ENCODE results near the gene ZBTB12. TPM values are rescaled to one million over a fixed set of nuclear protein-coding genes. Genes with fewer than 3 reads are reported as not detected.

Gene ZBTB12
- total and polyA plus RNA-seq, 2 of the 13 experiments (the other 11 are each of a cell fraction or from before 2014, with no cell fraction given), result 4.8 to 6.0 TPM

DNA sequence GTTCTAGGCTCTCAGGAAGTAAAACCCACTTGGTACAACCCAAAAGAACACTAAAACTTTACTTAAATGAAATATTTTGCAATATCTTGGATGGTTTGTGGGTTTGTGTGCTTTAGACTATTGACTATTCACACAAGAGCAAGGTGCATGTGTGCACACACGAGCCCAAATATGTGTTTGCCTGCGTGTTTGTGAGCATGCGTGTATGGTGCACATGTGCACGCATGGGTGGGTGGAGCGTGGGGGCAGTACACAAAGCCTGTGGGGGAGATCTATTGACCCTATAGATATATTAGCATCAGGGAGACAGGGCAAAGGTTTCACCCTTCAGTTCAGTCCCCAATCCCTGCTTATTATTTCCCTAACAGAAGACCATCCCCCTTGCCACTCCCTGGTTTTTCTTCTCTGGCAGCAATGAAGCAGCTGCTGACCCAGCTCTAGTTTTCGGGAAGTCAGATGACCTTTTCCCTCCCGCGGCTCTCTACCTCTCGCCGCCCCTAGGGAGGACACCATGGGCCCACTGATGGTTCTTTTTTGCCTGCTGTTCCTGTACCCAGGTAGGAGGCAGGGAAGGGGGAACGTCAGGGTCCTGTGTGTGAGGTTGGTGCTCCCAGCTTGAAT, 25.5 kb upstream of the ZBTB12 start, which contains the start of gene C2 (continued):
- TF ChIP-seq JUN (CRISPR knock-in tag; IDR thresholded peaks at IDR 0.05) (peak; percentile 74; the same call in 1 of the 2 replicates), REL (CRISPR knock-in tag; conservative IDR thresholded peaks at IDR 0.05) (no peak), MYC (CRISPR knock-in tag; IDR thresholded peaks at IDR 0.05; ENCODE audit: borderline replicate concordance) (peak; percentile 98), BATF2 (CRISPR knock-in tag; IDR thresholded peaks at IDR 0.05) (no peak), MEIS2 (CRISPR knock-in tag; IDR thresholded peaks at IDR 0.05) (peak; percentile 61; the same call in 1 of the 2 replicates), PRMT3 (CRISPR knock-in tag; IDR thresholded peaks at IDR 0.05; ENCODE audit: borderline replicate concordance, low read depth) (no peak), E2F1 (CRISPR knock-in tag; IDR thresholded peaks at IDR 0.05) (no peak), ZNF784 (CRISPR knock-in tag; IDR thresholded peaks at IDR 0.05; ENCODE audit: borderline replicate concordance) (no peak; the same call in 1 of the 2 replicates), ZNF251 (CRISPR knock-in tag; IDR thresholded peaks at IDR 0.05) (no peak), CEBPB (IDR thresholded peaks at IDR 0.05; ENCODE audit: borderline replicate concordance, low read depth, low read length) (peak; percentile 97), ZNF772 (CRISPR knock-in tag; IDR thresholded peaks at IDR 0.05) (peak; percentile 93; the same call in 1 of the 2 replicates), ATF7-NPFF (CRISPR knock-in tag; IDR thresholded peaks at IDR 0.05; ENCODE audit: low read depth) (no peak), TFDP2 (CRISPR knock-in tag; IDR thresholded peaks at IDR 0.05) (peak; percentile 44; the same call in 1 of the 2 replicates), GFI1 (CRISPR knock-in tag; IDR thresholded peaks at IDR 0.05; ENCODE audit: borderline replicate concordance) (0 out of 2 replicates have a peak, but pooled peaks have one; percentile 44), ZNF430 (CRISPR knock-in tag; IDR thresholded peaks at IDR 0.05) (peak; percentile 77), HDAC2 (CRISPR knock-in tag; IDR thresholded peaks at IDR 0.05) (peak; percentile 99), ZNF770 (CRISPR knock-in tag; IDR thresholded peaks at IDR 0.05) (peak; percentile 69), ZKSCAN5 (CRISPR knock-in tag; IDR thresholded peaks at IDR 0.05) (no peak), ZNF598 (CRISPR knock-in tag; IDR thresholded peaks at IDR 0.05; ENCODE audit: borderline replicate concordance) (peak; percentile 52; the same call in 1 of the 2 replicates), KAT7 (CRISPR knock-in tag; IDR thresholded peaks at IDR 0.05; ENCODE audit: borderline replicate concordance) (peak; percentile 72), AGO2 (optimal IDR thresholded peaks at IDR 0.05; ENCODE audit: low read depth, low read length) (no peak), SMARCC2 (IDR thresholded peaks at IDR 0.05) (0 out of 2 replicates have a peak, but pooled peaks have one; percentile 29), SP5 (CRISPR knock-in tag; IDR thresholded peaks at IDR 0.05; ENCODE audit: borderline replicate concordance, low read depth) (peak; percentile 93), ZNF451 (CRISPR knock-in tag; IDR thresholded peaks at IDR 0.05) (0 out of 2 replicates have a peak, but pooled peaks have one; percentile 36), ZNF24 (IDR thresholded peaks at IDR 0.05) (peak; percentile 31; the same call in 1 of the 2 replicates)

Data from HepG2 (cell line).